GM12874 (cell line): ENCODE measurements around the gene SPNS3.

Experiments
- CTCF ChIP-seq: IDR thresholded peaks from 2 replicates; pipeline ENCODE4 v1.5.1; 2011; ENCODE audit warnings: low read depth, mild to moderate bottlenecking, control low read depth, low read length, moderate library complexity; ENCODE audit not compliant: insufficient read depth

Gene SPNS3

GRCh38 chr17:4427505-4427904 lies 6.2 kb upstream of the SPNS3 start:
- TF ChIP-seq CTCF = no peak

GRCh38 chr17:4436381-4436780 lies 2.6 kb downstream of the SPNS3 start:
- TF ChIP-seq CTCF = no peak

DNA sequence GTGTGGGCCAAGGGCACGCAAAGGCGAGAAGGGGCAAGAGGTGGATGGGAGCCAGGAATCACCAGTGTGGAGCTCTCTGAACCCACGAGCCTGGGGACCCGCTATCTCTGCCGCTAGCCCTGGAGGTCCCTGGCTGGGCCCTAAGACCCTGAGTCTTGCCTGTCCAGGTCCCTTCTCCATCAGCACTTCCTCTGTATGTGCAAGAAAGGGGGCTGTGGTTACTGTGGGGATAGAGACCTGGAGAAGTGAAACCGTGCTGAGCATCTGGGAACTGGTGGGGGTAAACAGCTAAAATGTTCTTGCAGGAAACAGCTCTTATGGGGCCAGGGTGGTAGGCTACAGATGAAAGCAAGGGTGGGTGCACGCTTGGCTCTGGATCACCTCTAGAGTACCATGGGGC lies 3.1 kb downstream of the SPNS3 start:
- no peak for TF ChIP-seq CTCF

DNA sequence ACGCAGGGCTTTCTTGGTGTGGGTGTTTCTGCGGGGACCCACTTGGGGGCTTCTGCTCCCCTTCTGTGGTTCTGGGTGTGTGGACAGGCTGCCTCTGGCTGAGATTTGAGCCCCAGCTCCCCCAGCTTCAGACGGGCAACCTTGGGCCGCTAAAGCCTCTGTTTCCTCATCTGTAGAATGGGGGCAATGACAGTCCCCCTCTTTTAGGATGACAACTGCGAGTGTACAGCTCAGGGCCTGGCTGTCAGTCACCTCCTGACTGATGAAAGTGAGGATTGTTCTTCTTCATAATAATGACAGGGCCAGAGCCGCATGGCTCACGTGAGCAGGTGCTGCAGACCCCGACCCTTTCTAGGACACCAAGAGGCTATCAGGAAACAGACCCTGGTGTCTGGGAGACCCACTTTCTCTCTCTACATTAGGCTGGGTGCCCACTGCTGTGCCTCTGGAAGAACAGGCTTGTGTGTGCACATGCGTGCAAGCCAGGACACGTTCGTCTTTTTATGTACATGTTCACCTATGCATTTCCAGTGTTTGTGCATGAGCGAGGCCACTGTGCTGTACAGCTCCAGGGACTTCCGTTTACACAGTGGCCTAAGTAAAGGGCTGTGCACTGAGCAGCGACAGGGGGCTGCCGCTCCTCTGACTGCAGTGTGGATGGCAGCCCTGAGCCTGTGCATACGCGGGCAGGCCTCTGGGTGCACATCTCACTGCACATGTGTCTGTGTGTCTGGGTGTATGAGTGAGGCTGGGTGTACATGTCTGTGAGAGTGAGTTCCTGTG lies 4.6 kb downstream of the SPNS3 start:
- no peak for TF ChIP-seq CTCF

- no peak for TF ChIP-seq CTCF
Measured at GRCh38 chr17:4440021-4440420, 6.3 kb downstream of the SPNS3 start.

DNA sequence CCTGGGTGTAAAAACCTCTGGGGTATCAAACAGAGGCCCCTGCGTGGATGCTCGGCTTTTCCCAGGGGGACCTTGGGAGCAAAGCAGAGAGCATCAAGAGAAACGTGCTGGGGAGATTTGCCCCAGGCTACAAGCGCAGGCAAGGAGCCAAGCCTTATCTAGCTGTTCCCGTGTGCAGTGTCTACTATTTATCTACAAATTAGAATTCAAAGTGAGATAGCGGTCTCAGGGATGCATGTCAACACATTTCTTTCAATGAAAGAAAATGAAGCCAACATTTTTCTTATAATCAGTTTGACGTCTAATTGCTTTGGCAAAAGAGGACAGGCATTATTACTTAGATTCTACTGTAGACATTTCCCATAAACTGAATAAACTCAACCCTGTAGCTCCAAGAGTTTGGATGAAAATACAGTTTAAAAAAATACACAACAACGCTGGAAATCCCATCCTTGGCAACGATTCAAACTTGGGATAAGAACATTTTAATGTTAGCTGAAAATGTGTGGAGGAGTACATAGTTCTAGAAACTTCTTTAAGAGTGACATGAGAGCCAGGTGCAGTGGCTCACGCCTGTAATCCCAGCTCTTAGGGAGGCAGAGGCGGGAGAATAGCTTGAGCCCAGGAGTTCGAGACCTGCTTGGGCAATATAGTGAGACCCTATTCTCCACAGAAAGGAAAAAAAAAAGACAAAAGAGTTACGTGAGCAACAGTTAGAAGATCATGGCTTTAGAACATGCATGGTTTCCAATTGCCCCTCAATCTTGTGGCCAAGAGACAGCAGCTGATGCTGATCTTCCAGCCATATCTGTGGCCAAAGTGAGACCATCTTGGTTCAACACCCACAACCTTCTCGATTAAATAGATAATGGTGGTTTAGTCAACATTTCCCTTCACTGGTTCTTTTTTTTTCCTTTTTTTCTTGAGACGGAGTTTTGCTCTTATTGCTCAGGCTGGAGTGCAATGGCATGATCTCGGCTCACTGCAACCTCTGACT lies 7.2 kb downstream of the SPNS3 start:
- TF ChIP-seq CTCF = no peak

- TF ChIP-seq CTCF = no peak
Measured at GRCh38 chr17:4442582-4442981, 8.8 kb downstream of the SPNS3 start.
